DOHH2 (cell line): Measurements from ENCODE around the gene MYCN.

ENCODE experiments used
- H3F3A ChIP-seq: fragments of 200-600 bp; sonication (generic), shearing (Covaris generic); 2 replicates; pipeline ENCODE4 v1.6.0; 2016; ENCODE audit warnings: antibody characterized with exemption, mild to moderate bottlenecking; ENCODE audit not compliant: control insufficient read depth, insufficient read depth
- H3K27ac ChIP-seq: fragments of 200-600 bp; sonication (generic); 2 replicates; pipeline ENCODE4 v1.5.1; 2014; ENCODE audit warnings: low read depth, mild to moderate bottlenecking, low read length, moderate library complexity
- H3K27me3 ChIP-seq: fragments of 200-600 bp; sonication (generic); 2 replicates; pipeline ENCODE4 v1.6.1; 2014; ENCODE audit warnings: mild to moderate bottlenecking, low read length, mixed read lengths; ENCODE audit not compliant: control insufficient read depth
- H3K36me3 ChIP-seq: fragments of 200-600 bp; sonication (generic); 2 replicates; pipeline ENCODE4 v1.6.1; 2014; ENCODE audit warnings: mild to moderate bottlenecking, low read length, moderate library complexity, mixed read lengths; ENCODE audit not compliant: control insufficient read depth
- H3K4me1 ChIP-seq: fragments of 200-600 bp; sonication (generic); 2 replicates; pipeline ENCODE4 v1.6.1; 2014; ENCODE audit warnings: mild to moderate bottlenecking, low read length, mixed read lengths; ENCODE audit not compliant: control insufficient read depth
- H3K4me2 ChIP-seq: fragments of 200-600 bp; sonication (generic); 2 replicates; pipeline ENCODE4 v1.6.0; 2014; ENCODE audit warnings: mild to moderate bottlenecking, low read length, moderate library complexity
- H3K4me3 ChIP-seq: fragments of 200-600 bp; sonication (generic); 2 replicates; pipeline ENCODE4 v1.5.1; 2014; ENCODE audit warnings: mild to moderate bottlenecking, low read length, mixed read lengths
- H3K79me2 ChIP-seq: fragments of 200-600 bp; sonication (generic); 2 replicates; pipeline ENCODE4 v1.6.1; 2014; ENCODE audit warnings: mild to moderate bottlenecking, low read length, mixed read lengths; ENCODE audit not compliant: control insufficient read depth
- H3K9me2 ChIP-seq: fragments of 200-600 bp; sonication (generic); replicated peaks from 2 replicates; pipeline ENCODE4 v1.6.1; 2014; ENCODE audit warnings: mild to moderate bottlenecking, low read length, mixed read lengths; ENCODE audit not compliant: control insufficient read depth
- H3K9me3 ChIP-seq: fragments of 200-600 bp; sonication (generic); 2 replicates; pipeline ENCODE4 v1.6.1; 2014; ENCODE audit warnings: antibody characterized with exemption, low read length, mixed read lengths; ENCODE audit not compliant: control insufficient read depth, insufficient read depth
- H4K20me1 ChIP-seq: fragments of 200-600 bp; sonication (generic); 2 replicates; pipeline ENCODE4 v1.6.0; 2014; ENCODE audit warnings: low read depth, mild to moderate bottlenecking, antibody characterized with exemption, low read length, moderate library complexity; ENCODE audit not compliant: control insufficient read depth, insufficient read depth
- EZH2phosphoT487 ChIP-seq: fragments of 200-600 bp; sonication (generic); IDR thresholded peaks from 2 replicates; pipeline ENCODE4 v1.6.1; 2017; ENCODE audit warnings: borderline replicate concordance, mild to moderate bottlenecking, antibody characterized with exemption, low read length, moderate library complexity, mixed read lengths
- TF ChIP-seq, protein P1 (sequence below): fragments of 200-600 bp; sonication (generic); IDR thresholded peaks from one replicate; pipeline ENCODE4 v1.5.1; 2014; ENCODE audit warnings: antibody characterized with exemption, mild to moderate bottlenecking, low read depth, low read length; ENCODE audit not compliant: poor library complexity, severe bottlenecking

Gene MYCN

GRCh38 chr2:15942711-15943345 lies 2.5 kb downstream of the MYCN start:
- Histone ChIP-seq H3K27me3 (peaks cover 31% of the 10 kb centered on the region), H3K4me3 (no peak overlapping the region)

DNA sequence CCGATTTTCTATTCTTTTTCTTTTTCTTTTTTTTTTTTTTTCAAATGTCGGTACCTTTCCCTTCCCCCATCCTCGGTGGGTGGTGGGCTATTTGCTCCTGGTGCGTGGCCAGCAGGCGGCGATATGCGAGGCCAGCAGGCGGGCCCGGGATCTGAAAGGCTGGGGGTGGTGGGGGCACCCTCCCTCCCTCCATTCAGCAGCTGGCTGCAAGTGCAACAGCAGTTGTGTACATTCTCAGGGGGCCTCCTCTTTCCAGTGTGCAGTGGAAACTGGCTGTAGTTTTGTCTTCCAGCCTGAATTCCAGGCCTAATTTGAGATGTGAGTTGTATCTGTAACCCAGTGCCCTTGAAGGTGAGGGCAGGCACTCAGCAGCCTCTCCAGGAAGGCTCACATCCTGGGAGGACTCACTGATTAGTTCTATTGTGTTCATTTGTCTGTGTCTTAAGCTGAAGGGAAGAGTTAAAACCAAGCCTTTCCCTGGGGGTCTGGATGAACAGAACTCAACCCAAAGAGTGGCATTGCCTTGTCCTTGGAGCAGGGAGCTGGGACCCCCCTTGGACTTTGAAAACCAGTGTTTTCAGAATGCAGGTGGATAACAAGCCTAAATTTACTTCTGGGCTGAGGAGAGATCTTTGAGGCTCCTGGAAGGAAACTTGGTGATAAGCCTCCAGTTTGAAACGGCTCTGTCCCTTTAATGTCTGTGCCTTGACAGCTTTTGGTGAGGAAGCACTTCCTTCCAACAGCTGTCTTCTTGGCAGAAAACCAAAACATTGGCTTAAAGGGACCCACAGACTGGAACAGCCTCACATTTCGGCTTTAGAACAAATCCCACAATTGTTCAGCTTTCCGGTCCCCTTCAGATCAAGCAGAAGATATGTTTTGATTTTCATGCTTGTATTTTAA lies 3.3 kb downstream of the MYCN start:
- Histone ChIP-seq H3K4me1 (no peaks in the 10 kb centered on the region), H3K9me3 (no peaks in the 10 kb centered on the region), H4K20me1 (no peaks in the 10 kb centered on the region), H3K79me2 (no peaks in the 10 kb centered on the region), H3F3A (no peaks in the 10 kb centered on the region), H3K9me2 (no peaks in the 10 kb centered on the region), H3K4me2 (no peak overlapping the region), H3K27me3 (peaks cover 31% of the 10 kb centered on the region), H3K4me3 (no peak overlapping the region), H3K27ac (no peak overlapping the region), H3K36me3 (no peaks in the 10 kb centered on the region)
- TF ChIP-seq EZH2phosphoT487, result no peak
- TF ChIP-seq, protein P1, sequence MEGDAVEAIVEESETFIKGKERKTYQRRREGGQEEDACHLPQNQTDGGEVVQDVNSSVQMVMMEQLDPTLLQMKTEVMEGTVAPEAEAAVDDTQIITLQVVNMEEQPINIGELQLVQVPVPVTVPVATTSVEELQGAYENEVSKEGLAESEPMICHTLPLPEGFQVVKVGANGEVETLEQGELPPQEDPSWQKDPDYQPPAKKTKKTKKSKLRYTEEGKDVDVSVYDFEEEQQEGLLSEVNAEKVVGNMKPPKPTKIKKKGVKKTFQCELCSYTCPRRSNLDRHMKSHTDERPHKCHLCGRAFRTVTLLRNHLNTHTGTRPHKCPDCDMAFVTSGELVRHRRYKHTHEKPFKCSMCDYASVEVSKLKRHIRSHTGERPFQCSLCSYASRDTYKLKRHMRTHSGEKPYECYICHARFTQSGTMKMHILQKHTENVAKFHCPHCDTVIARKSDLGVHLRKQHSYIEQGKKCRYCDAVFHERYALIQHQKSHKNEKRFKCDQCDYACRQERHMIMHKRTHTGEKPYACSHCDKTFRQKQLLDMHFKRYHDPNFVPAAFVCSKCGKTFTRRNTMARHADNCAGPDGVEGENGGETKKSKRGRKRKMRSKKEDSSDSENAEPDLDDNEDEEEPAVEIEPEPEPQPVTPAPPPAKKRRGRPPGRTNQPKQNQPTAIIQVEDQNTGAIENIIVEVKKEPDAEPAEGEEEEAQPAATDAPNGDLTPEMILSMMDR, result peak; percentile 33

More at GRCh38 chr2:15942711-15943345, 2.5 kb downstream of the MYCN start:
- Histone ChIP-seq H3F3A (no peaks in the 10 kb centered on the region), H3K9me3 (no peaks in the 10 kb centered on the region), H3K9me2 (no peaks in the 10 kb centered on the region), H3K79me2 (no peaks in the 10 kb centered on the region), H3K4me2 (no peak overlapping the region), H3K4me1 (no peaks in the 10 kb centered on the region), H3K27ac (no peak overlapping the region), H3K36me3 (no peaks in the 10 kb centered on the region), H4K20me1 (no peaks in the 10 kb centered on the region)
- no peak for TF ChIP-seq EZH2phosphoT487
- TF ChIP-seq, protein P1, result no peak

GRCh38 chr2:15944325-15945017 lies 4.1 kb downstream of the MYCN start:
- H3K27ac ChIP-seq, result no peak overlapping the region
- no peaks in the 10 kb centered on the region for H3K79me2 ChIP-seq
- no peak overlapping the region for H3K4me2 ChIP-seq
- H3K4me3 ChIP-seq, result no peak overlapping the region
- H3K9me3 ChIP-seq, result no peaks in the 10 kb centered on the region
- no peaks in the 10 kb centered on the region for H3K9me2 ChIP-seq
- no peaks in the 10 kb centered on the region for H4K20me1 ChIP-seq
- H3K4me1 ChIP-seq, result no peaks in the 10 kb centered on the region
- H3F3A ChIP-seq, result no peaks in the 10 kb centered on the region
- peaks cover 25% of the 10 kb centered on the region for H3K27me3 ChIP-seq
- H3K36me3 ChIP-seq, result no peaks in the 10 kb centered on the region
- TF ChIP-seq EZH2phosphoT487, result no peak
- TF ChIP-seq, protein P1, result no peak
